Superior temporal gyrus (tissue), 1 donor: ENCODE measurements around the gene SLCO6A1.
"Not testable (repeated sequence)": the region's sequence is repeated elsewhere in the genome, so short reads cannot be mapped to it uniquely, and the experiment has no call there.

Experiments
- DNase-seq: peaks from one replicate; pipeline ENCODE4 v3.0.0-alpha.2; 2016; ENCODE audit errors: extremely low spot score

The SLCO6A1 gene, protein sequence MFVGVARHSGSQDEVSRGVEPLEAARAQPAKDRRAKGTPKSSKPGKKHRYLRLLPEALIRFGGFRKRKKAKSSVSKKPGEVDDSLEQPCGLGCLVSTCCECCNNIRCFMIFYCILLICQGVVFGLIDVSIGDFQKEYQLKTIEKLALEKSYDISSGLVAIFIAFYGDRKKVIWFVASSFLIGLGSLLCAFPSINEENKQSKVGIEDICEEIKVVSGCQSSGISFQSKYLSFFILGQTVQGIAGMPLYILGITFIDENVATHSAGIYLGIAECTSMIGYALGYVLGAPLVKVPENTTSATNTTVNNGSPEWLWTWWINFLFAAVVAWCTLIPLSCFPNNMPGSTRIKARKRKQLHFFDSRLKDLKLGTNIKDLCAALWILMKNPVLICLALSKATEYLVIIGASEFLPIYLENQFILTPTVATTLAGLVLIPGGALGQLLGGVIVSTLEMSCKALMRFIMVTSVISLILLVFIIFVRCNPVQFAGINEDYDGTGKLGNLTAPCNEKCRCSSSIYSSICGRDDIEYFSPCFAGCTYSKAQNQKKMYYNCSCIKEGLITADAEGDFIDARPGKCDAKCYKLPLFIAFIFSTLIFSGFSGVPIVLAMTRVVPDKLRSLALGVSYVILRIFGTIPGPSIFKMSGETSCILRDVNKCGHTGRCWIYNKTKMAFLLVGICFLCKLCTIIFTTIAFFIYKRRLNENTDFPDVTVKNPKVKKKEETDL

DNA sequence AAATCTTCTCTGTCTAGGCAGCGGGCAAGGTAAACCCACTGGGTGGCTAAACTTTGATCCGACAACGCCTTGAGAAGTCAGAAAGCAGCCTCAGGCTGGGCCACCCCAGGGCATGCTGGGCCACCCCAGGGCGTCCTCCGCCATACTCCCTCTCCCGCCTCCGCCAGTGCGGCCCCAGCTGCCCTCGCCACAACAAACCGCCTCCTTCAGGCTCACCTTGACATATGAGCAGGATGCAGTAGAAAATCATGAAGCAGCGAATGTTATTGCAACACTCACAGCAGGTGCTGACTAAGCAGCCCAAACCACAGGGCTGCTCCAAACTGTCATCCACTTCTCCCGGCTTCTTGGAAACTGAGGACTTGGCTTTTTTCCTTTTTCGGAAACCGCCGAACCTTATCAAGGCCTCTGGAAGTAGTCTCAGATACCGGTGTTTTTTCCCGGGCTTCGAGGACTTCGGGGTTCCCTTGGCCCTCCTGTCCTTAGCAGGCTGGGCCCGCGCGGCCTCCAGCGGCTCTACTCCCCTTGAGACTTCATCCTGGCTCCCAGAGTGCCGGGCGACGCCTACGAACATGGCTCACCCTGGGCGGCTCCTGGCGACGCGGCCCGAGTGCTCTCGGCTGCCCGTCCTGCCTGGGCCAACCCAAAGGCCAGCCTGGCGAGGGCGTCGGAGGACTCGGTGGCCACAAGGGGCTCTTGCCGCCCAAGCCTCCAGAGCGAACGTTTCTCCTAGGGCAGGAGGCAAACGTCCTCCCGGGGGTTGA is at the start of gene SLCO6A1:
Gene SLCO6A1, minus strand, starts transcription at position 731 of the 764 bp plus-strand sequence. Its CDS starts 157 bp downstream, at position 574.
- no peak for DNase-seq

DNA sequence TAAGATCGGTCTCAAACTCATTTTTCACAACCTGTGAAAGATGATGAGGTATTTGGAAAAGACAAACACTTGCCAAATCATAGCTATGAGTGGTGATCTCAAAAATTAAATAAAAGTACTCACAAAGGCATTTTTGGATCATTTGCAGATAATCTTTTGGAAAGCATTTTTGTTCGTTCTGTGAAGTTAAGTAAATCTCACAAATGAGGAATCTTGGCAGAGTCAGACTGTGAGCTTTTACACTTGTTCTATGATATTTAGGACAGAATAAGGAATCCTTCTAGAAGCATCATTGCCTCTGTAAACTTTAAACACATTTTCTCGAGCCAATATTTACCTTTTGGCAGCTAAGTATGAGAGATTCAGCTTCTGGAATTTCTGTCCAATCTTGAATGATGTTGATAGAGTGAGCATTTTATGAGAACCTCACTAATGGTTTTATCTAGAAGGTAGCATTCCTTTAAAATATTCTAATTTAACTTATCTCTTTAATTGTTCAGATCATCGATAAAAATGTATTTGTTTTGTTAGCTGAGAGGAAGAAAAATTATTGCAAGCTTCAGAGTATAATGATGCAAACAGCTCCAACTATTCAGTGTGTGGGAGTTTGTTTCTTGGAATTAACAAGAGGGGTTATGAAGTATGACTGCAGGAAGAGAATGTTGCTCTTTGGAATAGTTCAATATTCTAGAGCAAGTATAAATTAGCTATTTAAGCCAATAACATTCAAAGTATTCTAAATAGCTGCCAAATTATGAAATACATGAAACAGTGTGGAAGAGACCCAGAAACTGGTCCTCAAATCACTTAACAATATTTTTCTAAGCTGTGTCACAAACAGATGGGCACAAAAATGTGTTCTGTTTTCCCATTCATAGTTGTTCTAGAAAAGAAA is 48.6 kb upstream of the SLCO6A1 start:
- DNase-seq, result peak; percentile 62

DNA sequence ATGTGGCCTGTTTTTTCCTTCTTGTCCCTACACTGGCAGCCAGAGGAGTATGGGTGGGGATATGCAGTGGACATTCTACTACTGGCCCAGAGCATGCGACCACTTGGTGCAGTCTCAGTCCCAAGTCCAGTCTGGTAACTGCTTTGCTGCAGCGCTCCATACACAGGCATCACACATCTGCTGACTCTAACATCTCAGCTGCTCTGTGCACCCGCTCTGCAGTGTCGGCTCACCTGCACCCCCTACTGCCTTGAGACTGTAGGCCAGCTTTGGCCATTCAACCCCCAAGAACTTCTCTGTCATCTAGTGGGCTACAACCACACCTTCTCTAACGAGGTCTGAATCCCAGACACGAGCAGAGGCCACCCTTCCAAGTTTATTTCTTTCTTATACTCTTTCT is 46.4 kb upstream of the SLCO6A1 start:
- DNase-seq, result no peak

DNA sequence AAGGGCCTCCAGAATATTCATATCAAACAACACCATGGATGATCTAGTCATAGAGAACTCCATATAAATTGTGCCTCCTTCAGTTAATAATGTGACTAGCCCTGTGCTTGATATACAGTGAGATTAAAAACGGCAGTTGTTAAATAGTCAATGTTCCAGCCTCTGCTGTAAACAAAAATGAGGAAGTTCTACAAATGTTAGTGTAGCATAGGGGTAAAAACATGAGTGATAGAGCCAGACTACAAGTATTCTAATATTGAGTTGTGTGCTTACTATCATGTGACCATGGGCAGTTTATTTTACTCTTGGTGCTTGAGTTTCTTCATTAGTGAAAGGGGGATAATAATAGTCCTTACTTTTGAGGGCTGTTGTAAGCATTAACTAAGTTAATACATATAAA is 43.3 kb upstream of the SLCO6A1 start:
- no peak for DNase-seq

DNA sequence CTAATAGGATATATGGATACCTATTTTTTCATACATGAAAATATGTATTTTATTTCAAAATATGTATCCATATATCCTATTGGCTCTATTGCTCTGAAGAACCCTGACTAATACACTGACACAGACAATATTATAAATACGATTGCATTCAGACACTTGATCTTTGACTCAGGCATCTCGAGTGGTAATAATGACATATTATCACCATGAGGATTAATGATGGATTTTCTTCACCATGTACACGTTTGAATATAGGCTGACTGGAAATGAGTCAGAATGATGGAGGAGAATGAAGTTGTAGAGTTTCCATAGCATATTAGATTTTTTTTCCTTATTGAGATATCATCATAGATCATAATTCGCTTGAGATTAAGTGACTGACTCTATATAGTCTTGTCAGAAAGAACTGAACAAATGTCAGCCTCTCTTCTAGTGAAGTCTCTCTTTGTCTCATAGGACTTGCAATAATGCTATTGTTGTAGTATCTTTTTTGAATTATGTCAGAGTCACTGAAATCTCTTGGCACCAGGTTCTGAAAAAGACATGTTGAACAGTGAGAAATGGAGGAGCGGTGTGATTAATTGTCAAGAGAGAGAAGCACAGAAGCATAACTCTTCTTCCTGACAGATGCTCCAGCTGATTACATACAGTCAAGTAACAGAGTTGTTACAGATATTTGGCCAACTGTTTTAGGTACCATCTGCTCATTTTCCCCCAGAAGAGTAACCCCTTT is 41.4 kb upstream of the SLCO6A1 start:
- no peak for DNase-seq

DNA sequence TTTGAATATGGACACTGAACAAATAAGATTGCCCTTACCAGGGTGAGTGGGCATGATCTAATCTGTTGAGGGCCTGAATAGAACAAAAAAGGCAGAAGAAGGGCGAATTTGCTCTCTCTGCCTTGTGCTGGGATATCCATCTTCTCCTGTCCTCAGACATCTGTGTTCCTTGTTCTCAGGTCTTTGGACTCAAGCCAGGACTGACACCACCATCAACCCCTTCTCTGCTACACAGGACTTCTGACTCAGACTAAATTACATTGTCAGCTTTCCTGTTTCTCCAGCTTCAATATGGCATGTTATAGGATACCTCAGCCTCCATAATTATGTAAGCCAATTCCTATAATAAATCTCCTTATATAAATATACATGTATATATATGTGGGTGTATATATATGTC is 40.8 kb upstream of the SLCO6A1 start:
- no peak for DNase-seq

DNA sequence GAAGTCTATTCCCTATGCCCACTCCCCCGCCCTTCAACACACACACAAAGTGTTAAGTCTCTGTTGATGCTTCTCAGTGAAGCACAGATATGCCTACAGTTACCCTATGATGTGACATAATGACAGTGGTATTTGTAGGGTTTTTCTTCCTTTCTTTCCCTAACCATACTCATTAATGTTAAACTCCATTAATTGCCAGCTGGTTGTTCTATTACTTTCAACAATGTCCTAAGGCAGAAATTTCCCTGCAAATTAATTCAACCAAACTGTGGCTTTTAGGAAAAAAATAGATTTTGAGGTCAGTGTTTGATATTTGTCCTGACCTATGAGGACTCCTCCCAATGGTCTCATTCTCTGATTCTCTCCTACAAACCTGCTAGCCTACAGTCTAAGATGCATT is 38.2 kb upstream of the SLCO6A1 start:
- no peak for DNase-seq

DNA sequence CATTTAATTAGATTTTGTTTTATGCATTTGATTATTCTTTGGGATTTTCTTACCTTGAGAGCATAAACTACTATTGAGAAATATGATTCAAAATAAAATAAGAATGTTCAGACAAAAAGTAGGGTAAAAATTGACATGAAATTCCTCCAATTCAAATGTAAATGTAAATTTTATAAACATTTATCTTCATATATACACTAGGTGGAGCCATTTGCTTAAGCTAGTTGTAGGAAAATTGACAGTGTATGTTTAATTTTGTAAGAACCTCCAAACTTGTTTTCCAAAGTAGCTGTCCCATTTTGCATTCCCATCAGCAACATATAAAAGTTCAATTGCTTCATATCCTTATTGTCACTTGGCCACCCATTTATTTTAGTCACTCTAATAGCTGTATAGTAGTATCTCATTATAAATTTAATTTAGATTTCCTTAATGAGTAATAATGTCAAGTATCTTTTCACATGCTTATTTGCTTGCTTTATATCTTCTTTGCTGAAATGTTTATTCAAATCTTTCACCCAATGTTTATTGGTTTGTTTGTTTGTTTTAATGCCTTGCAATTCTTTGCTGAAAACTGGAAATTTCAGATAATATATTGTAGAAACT is 37.6 kb upstream of the SLCO6A1 start:
- DNase-seq, result peak; percentile 47

DNA sequence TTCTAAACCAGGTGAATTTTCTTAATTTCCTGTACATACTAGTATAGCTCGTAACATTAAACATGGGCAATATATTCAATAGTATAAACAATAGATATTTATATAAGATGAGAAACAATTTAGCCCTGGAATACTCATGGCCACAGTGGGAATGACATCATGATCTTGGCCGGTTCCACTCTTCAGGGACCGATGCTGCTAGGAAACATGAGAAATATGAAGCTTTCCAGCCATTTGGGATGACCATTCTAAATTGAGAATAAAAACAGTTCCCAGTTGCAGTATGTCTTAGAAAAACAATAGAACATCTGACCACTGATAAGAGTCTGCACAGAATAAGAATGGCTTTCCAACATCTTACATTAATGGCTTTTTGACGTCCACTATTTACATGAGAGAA is 33.3 kb upstream of the SLCO6A1 start:
- DNase-seq, result no peak

DNA sequence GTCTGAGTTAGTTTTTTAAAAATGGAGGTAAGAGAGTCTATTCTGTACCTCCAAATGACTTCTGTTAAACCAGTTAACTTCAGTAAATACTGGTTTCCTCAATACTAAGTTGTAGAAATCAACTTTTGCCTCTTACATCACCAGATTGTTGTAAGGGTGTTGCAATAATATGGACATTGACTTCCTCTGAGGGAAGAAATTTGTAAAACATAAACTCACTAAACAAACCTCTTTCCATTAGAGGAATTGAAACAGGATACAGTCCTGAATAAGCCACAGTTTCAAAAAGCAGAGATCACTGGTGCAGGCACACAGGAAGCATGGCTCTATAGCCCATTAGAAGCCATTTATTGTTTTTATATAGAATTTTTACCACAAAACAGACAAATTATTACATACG is 32.7 kb upstream of the SLCO6A1 start:
- no peak for DNase-seq

DNA sequence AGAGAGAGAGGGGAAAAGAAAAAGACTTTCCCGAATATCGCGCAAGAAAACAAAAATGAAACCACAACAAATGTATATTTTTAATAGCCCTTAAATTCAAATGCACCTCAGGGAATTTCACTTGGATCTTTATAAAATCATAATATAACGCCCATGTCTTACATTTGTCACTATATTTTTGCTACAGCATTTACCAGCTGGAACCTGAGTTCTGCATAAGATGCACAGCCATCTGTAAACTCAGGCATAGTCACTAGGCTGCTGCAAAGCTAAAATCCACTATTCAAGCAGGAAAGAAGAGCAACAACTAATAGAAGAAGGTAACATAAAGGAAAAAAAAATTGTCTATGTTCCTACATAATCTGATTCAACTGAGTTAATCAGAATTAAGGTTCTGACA is 30.6 kb upstream of the SLCO6A1 start:
- DNase-seq, result no peak

DNA sequence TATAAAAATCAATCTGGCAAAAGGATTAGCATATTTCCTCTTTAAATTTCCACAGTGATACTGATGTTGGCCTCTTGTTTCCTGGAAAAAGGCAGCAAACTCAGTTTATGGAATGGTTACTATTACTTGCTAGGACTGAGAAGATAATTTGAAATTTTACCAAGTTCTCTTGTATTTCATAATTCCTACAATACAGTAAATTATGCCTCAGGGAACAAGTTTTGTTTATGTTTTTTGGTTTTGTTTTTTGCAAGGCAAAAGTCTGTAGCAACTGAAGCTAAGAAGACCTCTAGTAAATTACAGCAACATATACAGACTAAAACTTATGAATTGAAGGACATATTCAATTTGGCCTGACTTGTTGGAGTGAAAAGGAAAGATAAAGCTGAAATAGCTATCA is 30.2 kb upstream of the SLCO6A1 start:
- DNase-seq, result no peak

DNA sequence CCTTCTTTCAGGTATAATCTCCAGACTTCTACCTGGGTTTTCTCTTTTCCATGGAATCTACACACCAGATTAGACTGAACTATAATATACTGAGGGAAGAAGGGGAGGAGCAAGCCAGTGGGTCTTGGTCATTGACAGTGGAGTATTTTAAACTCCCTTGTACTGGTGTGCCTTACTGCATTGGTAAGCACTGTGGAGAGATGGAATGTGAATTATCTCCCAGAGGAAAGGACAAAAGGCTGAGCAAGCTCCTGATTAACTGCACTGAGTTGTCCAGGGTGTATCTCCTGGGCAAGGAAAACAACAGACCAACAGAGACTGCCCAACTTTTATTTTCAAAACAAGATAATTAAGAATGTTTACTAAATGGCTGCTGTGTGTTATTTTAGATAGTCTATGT is 29.8 kb upstream of the SLCO6A1 start:
- no peak for DNase-seq

DNA sequence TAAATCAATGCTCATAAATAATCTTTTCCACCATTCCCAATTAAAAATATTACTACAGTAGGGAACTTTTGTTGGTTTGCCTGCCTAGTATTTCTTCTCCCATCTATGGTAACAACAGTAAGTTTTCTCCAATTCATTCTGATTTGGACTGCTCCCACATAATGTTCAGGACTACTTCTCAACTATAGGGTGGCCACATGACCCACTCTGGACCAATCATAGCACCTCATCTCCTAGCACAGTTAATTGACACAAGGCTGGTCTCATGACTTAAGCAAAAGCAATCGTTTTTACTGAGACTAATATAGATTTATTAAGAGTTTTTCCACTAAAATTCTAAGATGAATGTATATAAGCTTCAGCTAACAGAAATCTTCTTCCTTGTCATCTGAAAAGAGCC is 28.7 kb upstream of the SLCO6A1 start:
- no peak for DNase-seq

DNA sequence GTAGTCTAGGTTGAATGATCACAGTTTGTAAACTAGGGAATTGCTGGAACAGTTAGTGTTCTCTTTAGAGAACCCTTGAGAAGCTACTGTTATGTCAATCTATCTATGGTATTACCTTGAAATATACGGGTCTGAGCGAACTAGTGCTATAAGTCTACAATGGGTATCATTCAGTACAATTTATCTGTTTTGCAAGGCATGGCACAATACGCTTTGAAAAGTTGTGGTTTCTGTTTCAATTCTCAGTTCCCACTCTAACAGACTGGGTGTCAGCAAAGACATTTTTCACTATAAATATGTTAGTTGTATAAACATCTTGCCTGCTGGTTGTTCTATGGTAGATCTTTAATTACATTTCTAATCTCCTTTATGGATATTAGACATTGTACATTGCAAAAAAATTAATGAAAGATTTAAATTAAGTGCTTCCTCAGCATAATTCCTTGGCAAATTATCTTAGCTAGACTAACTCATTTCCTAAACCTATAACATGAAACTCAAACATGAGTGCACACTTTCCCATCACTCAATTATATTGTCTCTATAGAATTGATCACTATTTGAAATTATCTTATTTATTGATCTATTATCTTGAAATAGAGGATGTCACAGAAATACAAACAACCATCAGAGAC is 24.9 kb upstream of the SLCO6A1 start:
- no peak for DNase-seq

DNA sequence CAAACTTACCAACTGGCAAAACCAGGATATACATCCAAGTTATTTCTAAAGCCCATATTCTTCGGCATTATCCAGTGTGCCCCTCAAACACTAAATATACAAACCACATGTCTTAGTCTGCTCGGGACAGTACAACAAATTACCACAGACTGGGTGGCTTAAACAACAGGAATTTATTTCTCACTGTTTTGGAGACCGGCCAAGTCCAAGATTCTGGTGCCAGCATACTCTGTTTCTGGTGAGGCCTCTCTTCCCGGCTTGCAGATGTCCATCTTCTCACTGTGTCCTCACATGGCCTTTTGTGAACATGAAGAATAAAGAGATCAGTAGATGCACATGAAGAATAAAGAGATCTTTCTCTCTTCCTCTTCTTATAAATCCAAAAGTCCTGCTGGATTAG is 12.9 kb upstream of the SLCO6A1 start:
- DNase-seq, result peak; percentile 68

DNA sequence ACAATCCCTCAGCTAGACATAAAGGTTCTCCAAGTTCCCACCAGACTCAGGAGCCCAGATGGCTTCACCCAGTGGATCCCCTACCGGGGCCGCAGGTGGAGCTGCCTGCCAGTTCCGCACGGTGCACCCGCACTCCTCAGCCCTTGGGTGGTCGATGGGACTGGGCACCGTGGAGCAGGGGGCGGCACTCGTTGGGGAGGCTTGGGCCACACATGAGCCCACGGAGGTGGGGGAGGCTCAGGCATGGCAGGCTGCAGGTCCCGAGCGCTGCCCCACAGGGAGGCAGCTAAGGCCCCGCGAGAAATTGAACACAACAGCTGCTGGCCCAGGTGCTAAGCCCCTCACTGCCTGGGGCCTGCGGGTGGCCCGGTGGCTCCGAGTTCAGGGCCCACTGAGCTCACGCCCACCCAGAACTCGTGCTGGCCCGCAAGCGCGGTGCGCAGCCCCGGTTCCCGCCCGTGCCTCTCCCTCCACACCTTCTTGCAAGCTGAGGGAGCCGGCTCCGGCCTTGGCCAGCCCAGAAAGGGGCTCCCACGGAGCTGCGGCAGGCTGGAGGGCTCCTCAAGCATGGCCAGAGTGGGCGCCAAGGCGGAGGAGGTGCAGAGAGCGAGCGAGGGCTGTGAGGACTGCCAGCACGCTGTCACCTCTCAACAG is 7.4 kb downstream of the SLCO6A1 start:
- DNase-seq, result not testable (repeated sequence)

DNA sequence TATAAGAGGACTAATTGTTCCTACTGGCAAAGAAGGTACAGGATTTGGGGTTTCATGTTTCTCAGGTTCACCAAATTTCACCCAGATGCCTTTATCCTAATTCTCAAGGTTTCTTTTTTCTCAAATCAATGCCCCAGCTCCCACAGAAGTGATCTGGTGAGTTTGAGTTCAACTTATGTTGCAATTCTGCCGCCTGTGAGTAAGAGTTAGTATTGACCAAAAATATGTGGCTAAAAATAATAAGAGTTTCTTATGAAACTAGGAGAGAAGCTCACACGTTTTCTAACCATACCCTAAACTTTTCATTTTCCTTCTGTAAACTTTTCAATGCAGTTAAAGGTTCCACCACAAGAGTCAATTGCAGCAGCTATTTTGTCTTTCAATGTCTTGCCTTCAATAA is 15.1 kb downstream of the SLCO6A1 start:
- no peak for DNase-seq

DNA sequence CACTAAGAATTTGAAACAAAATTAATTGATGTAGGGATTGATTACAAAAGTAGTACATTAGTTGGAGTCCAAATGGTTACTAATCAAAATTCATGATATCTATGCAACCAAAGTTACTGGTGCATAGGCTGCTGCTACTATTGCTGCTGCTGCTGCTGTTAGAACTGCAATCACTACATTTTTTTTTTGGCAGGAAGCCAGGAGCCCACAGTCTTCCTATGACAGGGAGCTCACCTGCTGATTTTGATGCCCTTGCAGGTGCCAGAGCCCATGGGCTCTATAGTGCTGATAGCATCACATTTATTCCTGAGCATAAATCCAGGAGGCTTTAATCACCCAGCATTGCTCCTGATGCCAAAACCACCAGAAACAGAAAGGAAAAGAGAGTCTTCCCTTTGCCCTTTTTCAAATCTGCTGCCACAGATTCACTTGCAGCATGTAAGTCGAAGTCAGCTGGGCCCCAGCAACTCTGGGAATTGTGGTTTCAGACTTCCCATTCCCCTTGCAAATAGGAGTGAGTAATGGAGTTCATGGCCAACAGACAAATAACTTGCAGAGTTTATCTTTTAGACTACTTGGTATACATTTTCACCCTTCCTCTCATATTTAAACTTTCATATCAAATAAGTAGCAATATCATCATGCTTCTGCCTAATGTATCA is 17.6 kb downstream of the SLCO6A1 start:
- no peak for DNase-seq
